GM19025 (cell line): ENCODE results near the gene MBNL2.
A peak's percentile ranks its signal among the peaks of the same experiment; 100 is the strongest.

Experiments
- ATAC-seq: cut with Tn5 transposase; IDR thresholded peaks from one replicate; pipeline ENCODE4 v1.9.1; 2021; ENCODE audit warnings: mild to moderate bottlenecking, low read depth, moderate library complexity; ENCODE audit not compliant: unreplicated experiment

Gene MBNL2

GRCh38 chr13:97221989-97222700 lies at the start of gene MBNL2:
Gene MBNL2, plus strand, starts transcription at chr13:97222333. Its CDS starts 53,903 bp downstream, at chr13:97276236.
- ATAC-seq, result peak; percentile 98

GRCh38 chr13:97174638-97175037 lies 47.5 kb upstream of the MBNL2 start:
- ATAC-seq, result no peak

GRCh38 chr13:97175041-97175440 lies 47.1 kb upstream of the MBNL2 start:
- ATAC-seq, result no peak

- no peak for ATAC-seq
Measured at GRCh38 chr13:97179501-97179900, 42.6 kb upstream of the MBNL2 start.

GRCh38 chr13:97182111-97182890 lies 39.8 kb upstream of the MBNL2 start:
- no peak for ATAC-seq

GRCh38 chr13:97185291-97185690 lies 36.8 kb upstream of the MBNL2 start:
- no peak for ATAC-seq

- ATAC-seq, result no peak
Measured at GRCh38 chr13:97185751-97186150, 36.4 kb upstream of the MBNL2 start.

- ATAC-seq, result no peak
Measured at GRCh38 chr13:97188207-97188606, 33.9 kb upstream of the MBNL2 start.

GRCh38 chr13:97189928-97190327 lies 32.2 kb upstream of the MBNL2 start:
- no peak for ATAC-seq

- no peak for ATAC-seq
Measured at GRCh38 chr13:97191142-97191541, 31.0 kb upstream of the MBNL2 start.

- no peak for ATAC-seq
Measured at GRCh38 chr13:97191615-97192014, 30.5 kb upstream of the MBNL2 start.

- no peak for ATAC-seq
Measured at GRCh38 chr13:97192166-97192565, 30.0 kb upstream of the MBNL2 start.

GRCh38 chr13:97193577-97193976 lies 28.6 kb upstream of the MBNL2 start:
- ATAC-seq, result no peak

- ATAC-seq, result no peak
Measured at GRCh38 chr13:97194479-97194878, 27.7 kb upstream of the MBNL2 start.

GRCh38 chr13:97196340-97196739 lies 25.8 kb upstream of the MBNL2 start:
- ATAC-seq, result no peak

- no peak for ATAC-seq
Measured at GRCh38 chr13:97198753-97199152, 23.4 kb upstream of the MBNL2 start.

- no peak for ATAC-seq
Measured at GRCh38 chr13:97199451-97199850, 22.7 kb upstream of the MBNL2 start.

GRCh38 chr13:97200081-97200942 lies 21.8 kb upstream of the MBNL2 start:
- no peak for ATAC-seq

- ATAC-seq, result no peak
Measured at GRCh38 chr13:97202761-97203160, 19.4 kb upstream of the MBNL2 start.

- ATAC-seq, result no peak
Measured at GRCh38 chr13:97205465-97205864, 16.7 kb upstream of the MBNL2 start.

- no peak for ATAC-seq
Measured at GRCh38 chr13:97205982-97206381, 16.2 kb upstream of the MBNL2 start.
